IPS-18a (cell line): Measurements from ENCODE around the gene NOBOX.
"Not testable (repeated sequence)": the region's sequence is repeated elsewhere in the genome, so short reads cannot be mapped to it uniquely, and the experiment has no call there.

Experiments
- H3K27ac ChIP-seq: one replicate; pipeline ENCODE4 v1.5.1; 2013; ENCODE audit warnings: low read length
- H3K27me3 ChIP-seq: one replicate; pipeline ENCODE4 v1.6.1; 2013; ENCODE audit warnings: mild to moderate bottlenecking, low read length; ENCODE audit not compliant: control insufficient read depth, insufficient read depth
- H3K36me3 ChIP-seq: one replicate; pipeline ENCODE4 v1.6.1; 2013; ENCODE audit warnings: low read depth, low read length; ENCODE audit not compliant: control insufficient read depth
- H3K4me1 ChIP-seq: one replicate; pipeline ENCODE4 v1.6.1; 2013; ENCODE audit warnings: low read depth, low read length; ENCODE audit not compliant: control insufficient read depth
- H3K4me3 ChIP-seq: one replicate; pipeline ENCODE4 v1.5.1; 2013; ENCODE audit warnings: low read length
- H3K9ac ChIP-seq: one replicate; pipeline ENCODE4 v1.6.1; 2013; ENCODE audit warnings: mild to moderate bottlenecking, low read length, moderate library complexity
- H3K9me3 ChIP-seq: one replicate; pipeline ENCODE4 v1.6.1; 2013; ENCODE audit warnings: low read depth, low read length; ENCODE audit not compliant: control insufficient read depth

Gene NOBOX

DNA sequence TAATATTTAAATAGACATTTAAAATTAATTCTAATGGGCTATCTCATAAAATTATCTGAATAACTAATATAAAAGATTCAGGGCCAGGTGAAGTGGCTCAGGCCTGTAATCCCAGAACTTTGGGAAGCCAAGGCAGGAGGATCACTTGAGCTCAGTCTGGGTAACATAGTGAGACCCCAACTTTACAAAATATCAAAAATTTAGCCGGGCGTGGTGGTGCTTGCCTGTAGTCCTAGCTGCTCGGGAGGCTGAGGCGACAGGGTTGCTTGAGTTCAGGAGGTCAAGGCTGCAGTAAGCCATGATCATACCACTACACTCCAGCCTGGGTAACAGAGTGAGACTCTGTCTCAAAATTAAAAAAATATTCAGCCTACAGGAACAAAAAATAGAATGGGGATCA is 12.5 kb downstream of the NOBOX start:
- no peak overlapping the region for H3K27ac ChIP-seq
- no peak overlapping the region for H3K9ac ChIP-seq
- H3K27me3 ChIP-seq, result no peaks in the 10 kb centered on the region
- no peaks in the 10 kb centered on the region for H3K36me3 ChIP-seq
- no peaks in the 10 kb centered on the region for H3K9me3 ChIP-seq
- H3K4me3 ChIP-seq, result no peak overlapping the region
- H3K4me1 ChIP-seq, result peaks cover 12% of the 10 kb centered on the region

DNA sequence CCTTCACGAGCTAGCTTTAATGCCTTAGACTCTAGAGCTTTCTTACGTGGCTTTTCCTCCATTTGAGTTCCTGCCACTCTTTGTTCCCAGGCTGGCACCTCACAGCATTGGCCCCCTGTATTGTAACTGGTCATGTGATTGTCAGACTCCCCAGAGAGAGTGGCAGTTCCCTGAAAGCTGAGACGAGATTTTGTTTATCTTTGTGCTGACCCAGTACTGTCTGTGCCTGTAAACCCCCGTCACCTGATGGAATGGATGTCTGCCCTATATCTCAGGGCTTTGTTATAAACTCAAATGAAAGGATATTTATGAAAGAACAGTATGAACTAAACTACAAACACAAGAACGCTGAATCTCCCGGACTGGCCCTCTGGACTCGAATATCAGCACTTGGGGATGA is 13.0 kb downstream of the NOBOX start:
- H3K27me3 ChIP-seq, result no peaks in the 10 kb centered on the region
- H3K4me1 ChIP-seq, result peaks cover 12% of the 10 kb centered on the region
- H3K9me3 ChIP-seq, result no peaks in the 10 kb centered on the region
- H3K36me3 ChIP-seq, result no peaks in the 10 kb centered on the region
- no peak overlapping the region for H3K9ac ChIP-seq
- H3K27ac ChIP-seq, result no peak overlapping the region
- no peak overlapping the region for H3K4me3 ChIP-seq

DNA sequence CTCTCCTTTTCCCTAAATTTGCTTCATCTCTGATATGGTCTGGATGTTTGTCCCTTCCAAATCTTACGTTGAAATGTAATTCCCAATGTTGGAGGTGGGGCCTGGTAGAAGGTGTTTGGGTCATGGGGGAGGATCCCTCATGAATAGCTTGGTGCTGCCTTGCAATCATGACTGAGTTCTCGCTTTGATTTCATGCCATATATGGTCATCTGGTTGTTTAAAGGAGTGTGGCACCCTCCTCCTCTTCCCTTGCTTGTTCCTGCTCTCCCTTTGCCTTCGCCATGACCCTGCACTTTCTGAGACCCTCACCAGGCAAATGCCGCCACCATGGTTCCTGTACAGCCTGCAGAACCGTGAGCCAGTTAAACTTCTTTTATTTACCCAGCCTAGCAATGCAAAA is 14.5 kb downstream of the NOBOX start:
- Histone ChIP-seq H3K9ac (peak overlapping the region; percentile 21), H3K4me1 (peaks cover 21% of the 10 kb centered on the region), H3K27me3 (no peaks in the 10 kb centered on the region), H3K9me3 (no peaks in the 10 kb centered on the region), H3K36me3 (no peaks in the 10 kb centered on the region), H3K27ac (peak overlapping the region; percentile 67), H3K4me3 (no peak overlapping the region)

DNA sequence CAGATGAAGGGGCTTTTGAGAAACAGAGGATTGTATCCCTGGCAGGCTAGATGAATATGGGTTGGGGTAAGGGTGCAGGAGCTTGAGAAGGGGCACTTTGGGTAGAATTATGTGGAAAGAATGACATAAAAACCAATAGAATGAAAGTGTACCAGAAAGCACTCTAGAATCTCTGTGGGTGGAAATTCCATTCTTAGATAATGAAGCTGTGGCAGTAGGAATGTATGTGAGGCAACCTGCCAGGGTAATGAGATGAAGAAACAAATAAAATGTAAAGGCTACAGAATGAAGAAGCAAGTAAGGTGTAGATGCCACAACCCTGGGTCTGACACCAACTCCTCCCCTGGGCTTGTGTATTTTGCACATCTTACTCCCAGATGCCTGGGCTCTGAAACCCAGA is 16.8 kb downstream of the NOBOX start:
- Histone ChIP-seq H3K9me3 (no peaks in the 10 kb centered on the region), H3K4me3 (no peak overlapping the region), H3K4me1 (peaks cover 21% of the 10 kb centered on the region), H3K9ac (no peak overlapping the region), H3K36me3 (no peaks in the 10 kb centered on the region), H3K27me3 (no peaks in the 10 kb centered on the region), H3K27ac (no peak overlapping the region)

DNA sequence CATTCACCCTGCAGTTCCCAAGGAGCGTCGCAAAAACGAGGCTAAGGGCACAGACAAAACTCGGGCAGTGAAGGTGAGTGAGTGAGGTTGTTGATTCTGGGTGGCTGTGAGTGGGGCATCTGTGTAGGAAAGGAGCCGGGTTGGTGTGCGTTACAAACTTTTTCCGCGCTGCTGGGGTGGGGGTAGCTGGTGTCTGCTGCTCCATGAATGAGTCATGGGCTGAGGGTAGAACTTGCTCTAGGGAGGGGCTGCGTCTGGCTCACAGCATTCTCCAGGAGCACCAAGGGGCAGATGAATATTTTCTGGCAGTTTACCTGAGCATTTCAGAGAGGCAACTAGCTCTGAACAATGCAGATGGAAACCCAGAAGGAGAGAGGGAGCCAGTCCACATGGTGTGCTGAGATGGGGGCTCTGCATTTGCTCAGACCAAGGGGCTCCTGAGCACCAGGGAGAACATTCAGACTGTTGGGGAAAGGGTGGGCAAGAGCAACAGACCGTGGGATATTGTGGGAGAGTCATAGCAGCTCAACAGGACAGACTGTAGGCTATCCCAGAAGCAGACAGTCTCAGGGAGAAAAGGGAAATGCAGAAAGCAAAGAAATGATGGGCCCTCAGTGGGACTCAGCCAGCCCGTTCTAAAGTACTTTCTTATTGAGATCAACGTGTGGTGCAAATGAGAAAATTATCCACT is 18.8 kb downstream of the NOBOX start:
- H3K9ac ChIP-seq, result peak overlapping the region; percentile 3
- no peaks in the 10 kb centered on the region for H3K27me3 ChIP-seq
- no peak overlapping the region for H3K4me3 ChIP-seq
- H3K4me1 ChIP-seq, result peaks cover 17% of the 10 kb centered on the region
- no peaks in the 10 kb centered on the region for H3K9me3 ChIP-seq
- no peaks in the 10 kb centered on the region for H3K36me3 ChIP-seq
- no peak overlapping the region for H3K27ac ChIP-seq

DNA sequence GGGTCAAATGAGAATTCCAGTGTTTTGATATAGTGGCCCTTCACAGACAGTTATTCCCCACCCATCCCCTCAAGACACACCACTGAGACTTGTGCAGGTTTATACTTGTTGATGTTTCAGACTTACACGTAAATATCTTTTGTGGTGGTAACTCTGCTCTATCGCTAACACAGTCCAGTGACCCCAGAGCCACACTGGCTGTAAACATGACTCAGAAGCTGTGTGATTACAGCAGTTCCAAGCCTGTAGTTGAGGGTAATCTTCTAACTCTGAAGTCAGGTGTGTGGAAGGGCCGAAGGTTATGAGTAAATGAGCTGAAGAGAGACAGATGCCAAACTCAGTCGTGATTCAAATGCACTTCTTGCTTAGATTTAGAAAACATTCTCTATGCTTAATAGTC is 19.4 kb downstream of the NOBOX start:
- H3K27me3 ChIP-seq, result no peaks in the 10 kb centered on the region
- H3K36me3 ChIP-seq, result no peaks in the 10 kb centered on the region
- no peak overlapping the region for H3K27ac ChIP-seq
- H3K4me1 ChIP-seq, result peaks cover 17% of the 10 kb centered on the region
- H3K9ac ChIP-seq, result peak overlapping the region; percentile 3
- H3K4me3 ChIP-seq, result no peak overlapping the region
- H3K9me3 ChIP-seq, result no peaks in the 10 kb centered on the region

DNA sequence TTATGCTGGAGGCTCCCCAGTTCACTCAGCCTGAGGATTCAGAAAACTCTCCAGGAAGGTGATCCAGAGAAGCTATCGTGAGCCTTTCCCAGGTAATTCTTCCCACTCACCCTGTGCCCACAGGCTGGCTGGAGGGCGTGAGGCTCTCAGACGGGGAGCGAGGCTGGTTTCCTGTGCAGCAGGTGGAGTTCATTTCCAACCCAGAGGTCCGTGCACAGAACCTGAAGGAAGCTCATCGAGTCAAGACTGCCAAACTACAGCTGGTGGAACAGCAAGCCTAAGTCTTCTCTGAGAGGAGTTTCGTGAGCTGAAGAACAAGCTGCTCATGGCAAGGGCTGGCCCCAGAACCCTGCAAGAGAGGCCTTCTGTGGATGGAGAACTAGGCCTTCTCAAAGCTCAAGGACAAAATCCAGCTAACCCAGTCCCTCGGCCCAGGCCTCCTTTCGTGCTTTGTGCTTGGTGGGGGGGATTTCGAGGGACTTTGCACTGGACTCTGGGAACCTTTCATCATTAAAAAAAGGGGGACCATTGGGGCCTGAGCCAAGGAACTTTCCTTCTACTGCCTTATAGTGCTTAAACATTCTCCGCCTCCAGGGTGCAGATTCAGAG is 23.6 kb downstream of the NOBOX start:
- H3K4me1 ChIP-seq, result peaks cover 9% of the 10 kb centered on the region
- H3K27me3 ChIP-seq, result no peaks in the 10 kb centered on the region
- no peak overlapping the region for H3K4me3 ChIP-seq
- peaks cover 13% of the 10 kb centered on the region for H3K36me3 ChIP-seq
- no peaks in the 10 kb centered on the region for H3K9me3 ChIP-seq
- H3K9ac ChIP-seq, result no peak overlapping the region
- H3K27ac ChIP-seq, result no peak overlapping the region

DNA sequence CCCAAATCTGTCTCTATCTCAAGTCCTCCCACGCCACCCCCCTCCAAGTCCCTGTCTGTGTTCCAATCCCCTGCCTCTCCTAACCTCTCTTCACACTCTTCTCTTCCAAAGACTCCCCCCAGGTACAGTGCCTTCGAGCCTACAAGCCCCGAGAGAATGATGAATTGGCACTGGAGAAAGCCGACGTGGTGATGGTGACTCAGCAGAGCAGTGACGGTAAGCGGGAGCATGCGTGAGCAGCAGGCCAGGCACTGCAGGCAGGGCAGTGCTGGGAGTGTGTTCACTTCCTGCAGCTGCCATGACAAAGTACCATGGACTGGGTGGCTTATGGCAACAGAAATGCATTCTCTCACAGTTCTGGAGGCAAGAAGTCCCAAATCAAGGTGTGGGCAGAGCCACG is 24.8 kb downstream of the NOBOX start:
- H3K9me3 ChIP-seq, result no peaks in the 10 kb centered on the region
- H3K4me3 ChIP-seq, result no peak overlapping the region
- no peak overlapping the region for H3K27ac ChIP-seq
- no peak overlapping the region for H3K9ac ChIP-seq
- no peaks in the 10 kb centered on the region for H3K4me1 ChIP-seq
- H3K27me3 ChIP-seq, result no peaks in the 10 kb centered on the region
- H3K36me3 ChIP-seq, result peaks cover 13% of the 10 kb centered on the region

DNA sequence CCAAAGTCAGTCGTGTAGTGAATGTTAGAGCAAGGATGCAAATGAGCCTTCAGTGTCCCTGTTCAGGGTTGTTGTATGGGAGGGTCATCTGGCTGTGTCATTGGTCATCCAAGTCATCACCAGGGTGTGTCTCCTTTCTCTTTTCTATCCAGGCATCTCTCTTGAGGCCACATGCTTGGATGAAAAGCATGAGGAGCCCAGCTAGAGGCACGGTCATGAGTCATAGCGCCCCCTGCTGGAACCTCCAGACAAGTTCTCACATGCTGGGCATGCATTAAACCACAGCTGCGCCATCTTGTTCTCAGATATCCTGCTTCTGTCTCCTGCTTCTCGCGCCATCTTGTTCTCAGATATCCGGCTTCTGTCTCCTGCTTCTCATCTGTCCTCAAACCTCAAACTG is 34.3 kb downstream of the NOBOX start:
- not testable (repeated sequence) for H3K4me3 ChIP-seq, H3K4me1 ChIP-seq, H3K27ac ChIP-seq, H3K36me3 ChIP-seq, H3K27me3 ChIP-seq, H3K9ac ChIP-seq, H3K9me3 ChIP-seq

DNA sequence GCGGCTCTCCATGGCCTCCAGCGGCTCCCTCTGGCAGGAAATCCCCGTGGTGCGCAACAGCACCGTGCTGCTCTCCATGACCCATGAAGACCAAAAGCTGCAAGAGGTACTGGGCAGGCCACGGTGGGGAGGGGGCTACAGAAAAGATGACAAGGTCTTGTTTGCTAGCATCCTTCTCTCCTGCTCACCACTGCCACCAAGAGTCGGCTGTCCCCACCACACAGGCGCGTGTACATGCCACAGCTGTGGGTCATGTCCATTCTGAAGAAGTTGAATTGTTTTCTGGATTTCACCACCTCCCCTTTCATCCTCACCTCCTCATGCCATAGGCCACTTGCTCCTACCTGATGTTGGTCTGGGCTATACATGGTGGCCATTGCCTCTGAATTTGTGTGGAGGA is 36.2 kb downstream of the NOBOX start:
- not testable (repeated sequence) for H3K4me1 ChIP-seq, H3K9me3 ChIP-seq, H3K36me3 ChIP-seq, H3K4me3 ChIP-seq, H3K27me3 ChIP-seq, H3K27ac ChIP-seq, H3K9ac ChIP-seq

DNA sequence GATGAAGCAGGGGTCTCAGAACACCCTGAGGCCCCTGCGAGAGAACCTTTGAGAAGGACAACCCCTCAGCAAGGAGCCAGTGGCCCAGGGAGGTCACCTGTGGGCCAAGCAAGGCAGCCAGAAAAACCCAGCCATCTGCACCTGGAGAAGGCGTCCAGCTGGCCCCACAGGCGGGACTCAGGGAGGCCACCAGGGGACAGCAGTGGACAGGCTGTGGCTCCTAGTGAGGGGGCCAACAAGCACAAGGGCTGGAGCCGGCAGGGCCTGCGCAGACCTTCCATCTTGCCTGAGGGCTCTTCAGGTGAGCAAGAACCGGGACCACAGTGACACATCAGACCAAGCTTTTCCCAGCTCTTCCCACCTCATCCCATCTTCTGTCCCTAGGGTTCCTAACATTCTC is 38.0 kb downstream of the NOBOX start:
- H3K27me3 ChIP-seq, H3K4me1 ChIP-seq, H3K9ac ChIP-seq, H3K4me3 ChIP-seq, H3K27ac ChIP-seq, H3K36me3 ChIP-seq, H3K9me3 ChIP-seq: not testable (repeated sequence)

DNA sequence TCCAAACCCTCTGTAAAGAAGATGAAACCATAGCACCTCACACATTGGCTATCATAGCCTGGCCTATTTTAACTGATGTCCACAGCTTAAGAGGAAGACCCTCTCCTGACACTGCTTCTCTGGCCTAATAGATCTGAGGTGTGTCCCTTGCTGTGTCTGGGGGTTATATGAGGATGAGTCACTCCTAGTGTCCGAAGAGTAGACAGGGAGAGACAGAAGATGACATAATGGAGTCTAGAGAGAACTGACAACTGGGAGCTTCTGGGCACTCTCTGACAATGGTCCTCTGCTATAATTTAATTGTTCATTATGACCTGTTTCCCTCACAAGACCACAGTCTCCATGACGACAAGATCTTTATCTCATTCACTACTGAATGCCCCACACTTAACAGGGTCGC is 41.4 kb downstream of the NOBOX start:
- H3K9ac ChIP-seq, H3K4me3 ChIP-seq, H3K27ac ChIP-seq, H3K9me3 ChIP-seq, H3K36me3 ChIP-seq, H3K4me1 ChIP-seq, H3K27me3 ChIP-seq: not testable (repeated sequence)
